IMR-90 (cell line): ENCODE data around the gene TMEM238. TPM values are rescaled to one million over a fixed set of nuclear protein-coding genes. Genes with fewer than 3 reads are reported as not detected.
A peak's percentile ranks its signal among the peaks of the same experiment; 100 is the strongest.

Source experiments
- ATAC-seq: fragments of 200-7000 bp; cut with Tn5 transposase; 2 replicates; pipeline ENCODE4 v1.9.1; 2020; ENCODE audit warnings: low read depth, mild to moderate bottlenecking, moderate library complexity
- BruUV-seq: library from RNA; stranded (reverse); fragments of 400-500 nt; replicated peaks from 2 replicates; lab custom pipeline; 2021; lab: Mats Ljungman, UMichigan
- CTCF ChIA-PET: fragments of 300-600 bp; formaldehyde crosslinking; extraction: SDS; loops from one replicate; lab custom pipeline; 2021; ENCODE audit warnings: antibody characterized with exemption; lab: Yijun Ruan, JAX
- POLR2A ChIA-PET: fragments of 300-600 bp; sonication (Branson Sonifier 250); formaldehyde crosslinking; loops from one replicate; lab custom pipeline; 2022; ENCODE audit warnings: antibody characterized with exemption; ENCODE audit not compliant: unreplicated experiment; lab: Charles Lee
- DNase-seq: peaks from one replicate; pipeline ENCODE4 v3.0.0; 2013
- H2AFZ ChIP-seq: replicated peaks from 2 replicates; pipeline ENCODE3; 2013; ENCODE audit warnings: low read length, mild to moderate bottlenecking; ENCODE audit not compliant: poor library complexity
- H2AK5ac ChIP-seq: 2 replicates; pipeline ENCODE4 v1.6.1; 2013; ENCODE audit warnings: low read depth, low read length, inconsistent platforms
- H2AK9ac ChIP-seq: replicated peaks from 2 replicates; pipeline ENCODE3; 2013; ENCODE audit warnings: mild to moderate bottlenecking, low read depth, low read length, moderate library complexity; ENCODE audit not compliant: poor library complexity
- H2BK120ac ChIP-seq: 2 replicates; pipeline ENCODE4 v1.6.1; 2013; ENCODE audit warnings: low read depth, low read length, inconsistent platforms
- H2BK15ac ChIP-seq: 3 replicates; pipeline ENCODE4 v1.6.1; 2013; ENCODE audit warnings: low read depth, low read length, inconsistent platforms
- H2BK20ac ChIP-seq: 2 replicates; pipeline ENCODE4 v1.6.1; 2013; ENCODE audit warnings: low read depth, mild to moderate bottlenecking, inconsistent platforms, low read length, moderate library complexity
- H2BK5ac ChIP-seq: 2 replicates; pipeline ENCODE4 v1.6.1; 2013; ENCODE audit warnings: mild to moderate bottlenecking, low read depth, low read length, inconsistent platforms; ENCODE audit not compliant: poor library complexity, severe bottlenecking
- H3K14ac ChIP-seq: replicated peaks from 2 replicates; pipeline ENCODE4 v1.6.1; 2013; ENCODE audit warnings: low read depth, low read length, inconsistent platforms
- H3K18ac ChIP-seq: 2 replicates; pipeline ENCODE4 v1.6.1; 2013; ENCODE audit warnings: low read depth, low read length, control low read depth
- H3K23ac ChIP-seq: 2 replicates; pipeline ENCODE4 v1.6.1; 2013; ENCODE audit warnings: low read depth, low read length, inconsistent platforms
- H3K27ac ChIP-seq: 2 replicates; pipeline ENCODE4 v1.5.1; 2013; ENCODE audit warnings: mild to moderate bottlenecking, control low read depth, low read length; ENCODE audit not compliant: insufficient read depth
- H3K27me3 ChIP-seq: 2 replicates; pipeline ENCODE4 v1.6.1; 2013; ENCODE audit warnings: low read length; ENCODE audit not compliant: control insufficient read depth, insufficient read depth
- H3K36me3 ChIP-seq: 2 replicates; pipeline ENCODE4 v1.6.1; 2013; ENCODE audit warnings: low read length, mixed read lengths; ENCODE audit not compliant: control insufficient read depth, insufficient read depth
- H3K4ac ChIP-seq: 2 replicates; pipeline ENCODE4 v1.6.1; 2013; ENCODE audit warnings: low read depth, low read length, inconsistent platforms
- H3K4me1 ChIP-seq: 2 replicates; pipeline ENCODE4 v1.6.1; 2013; ENCODE audit warnings: low read length, mixed read lengths; ENCODE audit not compliant: control insufficient read depth, insufficient read depth
- H3K4me2 ChIP-seq: 2 replicates; pipeline ENCODE4 v1.6.1; 2013; ENCODE audit warnings: low read depth, mild to moderate bottlenecking, control low read depth, low read length, moderate library complexity
- H3K4me3 ChIP-seq: 2 replicates; pipeline ENCODE4 v1.5.1; 2013; ENCODE audit warnings: low read depth, mild to moderate bottlenecking, control low read depth, low read length, moderate library complexity; ENCODE audit not compliant: insufficient read depth
- H3K56ac ChIP-seq: 2 replicates; pipeline ENCODE4 v1.6.1; 2013; ENCODE audit warnings: low read length, inconsistent platforms; ENCODE audit not compliant: insufficient read depth; ENCODE audit errors: extremely low read depth
- H3K79me1 ChIP-seq, 2 experiments: 2 replicates each; pipeline ENCODE4 v1.6.1; 2013; ENCODE audit warnings: low read length in 2 of 2, inconsistent platforms in 1 of 2, low read depth in 1 of 2
- H3K9ac ChIP-seq: 2 replicates; pipeline ENCODE4 v1.6.1; 2013; ENCODE audit warnings: low read depth, low read length, control low read depth
- H3K9me1 ChIP-seq: 2 replicates; pipeline ENCODE4 v1.6.1; 2013; ENCODE audit warnings: low read length, inconsistent platforms; ENCODE audit not compliant: insufficient read depth
- H3K9me3 ChIP-seq: 2 replicates; pipeline ENCODE4 v1.6.1; 2013; ENCODE audit warnings: low read length; ENCODE audit not compliant: control insufficient read depth, insufficient read depth
- H4K20me1 ChIP-seq: 2 replicates; pipeline ENCODE4 v1.6.1; 2013; ENCODE audit warnings: low read length, inconsistent platforms; ENCODE audit not compliant: insufficient read depth
- H4K5ac ChIP-seq: 2 replicates; pipeline ENCODE4 v1.6.1; 2013; ENCODE audit warnings: mild to moderate bottlenecking, low read depth, low read length, control low read depth
- H4K8ac ChIP-seq, 2 experiments: 2 replicates each; pipeline ENCODE4 v1.6.1; 2013; ENCODE audit warnings: low read depth in 2 of 2, low read length in 2 of 2, control low read depth in 1 of 2, inconsistent platforms in 1 of 2
- H4K91ac ChIP-seq: 2 replicates; pipeline ENCODE4 v1.6.1; 2013; ENCODE audit warnings: low read depth, low read length, inconsistent platforms; ENCODE audit not compliant: insufficient read depth
- BHLHE40 ChIP-seq: fragments of 150-350 bp; IDR thresholded peaks from 2 replicates; pipeline ENCODE4 v1.6.1; 2016; ENCODE audit warnings: mild to moderate bottlenecking, low read depth, low read length
- MAFK ChIP-seq: IDR thresholded peaks from 2 replicates; pipeline ENCODE4 v1.6.1; 2012; ENCODE audit warnings: low read depth, low read length, improper control_type of control experiment
- MXI1 ChIP-seq: IDR thresholded peaks from 2 replicates; pipeline ENCODE4 v1.6.1; 2012; ENCODE audit warnings: low read depth, mild to moderate bottlenecking, low read length, moderate library complexity, borderline replicate concordance
- POLR2A ChIP-seq: IDR thresholded peaks from 2 replicates; pipeline ENCODE4 v1.6.1; 2012; ENCODE audit warnings: mild to moderate bottlenecking, low read depth, low read length
- RAD21 ChIP-seq: IDR thresholded peaks from 2 replicates; pipeline ENCODE4 v1.6.1; 2012; ENCODE audit warnings: low read length, improper control_type of control experiment
- SMC3 ChIP-seq: fragments of 150-350 bp; IDR thresholded peaks from 2 replicates; pipeline ENCODE4 v1.6.1; 2016; ENCODE audit warnings: low read depth, mild to moderate bottlenecking, antibody characterized with exemption, low read length, moderate library complexity
- WGBS, 2 experiments: methylation state at CpG; one replicate each; pipeline versions ENCODE4 v1.1.5 to v1.1.7; 2013; ENCODE audit warnings: missing lambda C conversion rate in 2 of 2; ENCODE audit not compliant: insufficient read length in 1 of 2; ENCODE audit errors: extremely low coverage in 2 of 2; 5-methylcytosine and 5-hydroxymethylcytosine counted together
- dilution Hi-C: fragments of 300-500 bp; cut with HindIII; formaldehyde crosslinking; loops from one replicate; pipeline ENCODE4 v1.14.3; 2018; ENCODE audit warnings: low sequenced_read_pairs; ENCODE audit not compliant: unreplicated experiment
- in situ Hi-C: fragments of 300-500 bp; cut with MboI; formaldehyde crosslinking; loops from 3 replicates; pipeline ENCODE4 v1.14.3; 2019; ENCODE audit warnings: low sequenced_read_pairs, inconsistent platforms, mixed read lengths
- intact Hi-C: fragments of 100-400 bp; cut with micrococcal nuclease; formaldehyde crosslinking; loops from 2 replicates; pipeline ENCODE4 v1.10.0; 2022
- polyA plus RNA-seq, 3 experiments: library from polyadenylated mRNA; depleted of rRNA; stranded (reverse); fragments of >200 nt; gene quantifications; 2 replicates each; pipeline ENCODE4 v1.2.3, GENCODE V29; 2012; ENCODE audit warnings: low replicate concordance in 1 of 3
- total RNA-seq: library from RNA; depleted of rRNA; stranded (reverse); fragments of >200 nt; gene quantifications from 2 replicates; pipeline ENCODE4 v1.2.3, GENCODE V29; 2012
- TF ChIP-seq, protein P1 (sequence below): fragments of 150-350 bp; IDR thresholded peaks from 2 replicates; pipeline ENCODE4 v1.6.1; 2017; ENCODE audit warnings: mild to moderate bottlenecking, antibody characterized with exemption, low read length, low read depth
- TF ChIP-seq, protein P2 (sequence below): conservative IDR thresholded peaks from 2 replicates; pipeline ENCODE4 v1.5.1; 2012; ENCODE audit warnings: mild to moderate bottlenecking, low read depth, low read length, improper control_type of control experiment

The TMEM238 gene
- total and polyA plus RNA-seq, 2 of the 4 experiments (the other 2 are of a cell fraction) = not detected

DNA sequence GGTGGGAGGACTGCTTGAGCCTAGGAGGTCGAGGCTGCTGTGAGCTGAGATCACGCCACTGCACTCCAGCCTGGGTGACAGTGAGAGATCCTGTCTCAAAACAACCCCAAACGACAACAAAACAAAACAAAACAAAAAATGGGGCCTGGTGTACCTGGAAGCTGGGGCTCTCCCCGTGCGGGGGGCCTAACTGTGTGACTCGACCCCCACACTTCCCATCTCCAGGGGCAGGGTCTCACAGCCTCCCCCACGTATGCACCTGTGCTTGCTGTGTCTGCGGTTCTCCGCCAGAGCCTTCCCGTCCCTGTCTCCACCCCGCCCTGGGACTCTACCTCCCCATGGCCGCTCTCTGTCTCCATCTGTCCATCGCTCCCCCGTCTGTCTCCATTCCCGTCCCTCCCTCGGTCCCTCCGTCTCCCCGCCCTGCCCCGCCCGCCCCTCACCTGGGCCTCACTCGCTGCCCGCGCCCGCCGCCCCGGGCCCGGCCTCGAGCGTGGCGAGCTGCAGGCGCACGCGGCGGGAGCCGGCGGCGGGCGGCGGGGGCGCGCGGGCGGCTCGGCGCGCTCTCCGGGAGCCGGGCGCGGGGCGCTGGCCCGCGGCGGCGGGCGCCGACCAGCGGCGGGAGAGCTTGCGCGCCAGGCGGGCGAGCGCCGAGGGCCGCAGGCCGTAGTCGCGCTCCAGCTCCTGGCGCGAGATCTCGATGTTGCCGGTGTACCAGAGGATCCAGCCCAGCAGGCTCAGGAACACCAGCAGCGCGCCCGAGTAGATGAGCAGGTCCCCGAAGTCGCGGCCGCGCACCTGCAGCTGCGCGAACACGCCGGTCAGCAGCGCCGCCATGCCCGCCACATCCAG lies 587 bp downstream of the TMEM238 start:
- Histone ChIP-seq H2BK5ac (peak overlapping the region; percentile 69), H3K4ac (peak overlapping the region; percentile 44), H4K5ac (peak overlapping the region; percentile 81; the same call in 1 of the 2 replicates), H2AK5ac (peak overlapping the region; percentile 49), H3K23ac (peak overlapping the region; percentile 70; the same call in 1 of the 2 replicates), H3K4me3 (peak overlapping the region; percentile 54), H3K36me3 (peaks cover 21% of the 10 kb centered on the region), H3K27me3 (no peaks in the 10 kb centered on the region), H3K79me1 (peaks cover 14 to 31% of the 10 kb centered on the region in 2 experiments; a peak in 3 of 4 replicates), H4K8ac (peak overlapping the region; percentile 79 to 88), H3K14ac (0 out of 2 replicates have a peak overlapping the region, but pooled peaks have one; percentile 22), H2BK20ac (no peak overlapping the region), H4K20me1 (peaks cover 28% of the 10 kb centered on the region), H3K9me3 (no peaks in the 10 kb centered on the region), H3K9me1 (peaks cover 7% of the 10 kb centered on the region), H3K9ac (peak overlapping the region; percentile 86), H2AFZ (peak overlapping the region; percentile 90), H2BK120ac (peak overlapping the region; percentile 36), H3K18ac (peak overlapping the region; percentile 54; the same call in 1 of the 2 replicates), H3K4me2 (peak overlapping the region; percentile 93), H4K91ac (peak overlapping the region; percentile 60; the same call in 1 of the 2 replicates), H2AK9ac (peak overlapping the region; percentile 29), H3K27ac (peak overlapping the region; percentile 84), H2BK15ac (peak overlapping the region; percentile 9; the same call in 1 of the 3 replicates), H3K4me1 (peaks cover 26% of the 10 kb centered on the region), H3K56ac (no peak overlapping the region)
- in situ Hi-C loops (loop anchor here (10.0 kb wide), 1 partner anchor 89 kb away; no protein-coding TSS in a partner anchor), intact Hi-C loops (no loop called here), dilution Hi-C loops (no loop called here)
- ATAC-seq = peak; percentile 43
- ChIA-PET POLR2A (interaction anchor here (0.5 to 0.9 kb wide), 3 partner anchors 14 to 242 kb away, joined by 4 to 11 read pairs (median 4); no protein-coding TSS in a partner anchor), CTCF (interaction anchor here (0.6 to 1.2 kb wide), 5 partner anchors 44 to 242 kb away, joined by 3 to 7 read pairs (median 4); partner anchors contain the start of gene KMT5C)
- TF ChIP-seq POLR2A (0 out of 2 replicates have a peak, but pooled peaks have one; percentile 24), RAD21 (peak; percentile 51), MXI1 (no peak; the same call in 1 of the 2 replicates), MAFK (no peak), BHLHE40 (no peak), SMC3 (peak; percentile 37)
- TF ChIP-seq, protein P1, sequence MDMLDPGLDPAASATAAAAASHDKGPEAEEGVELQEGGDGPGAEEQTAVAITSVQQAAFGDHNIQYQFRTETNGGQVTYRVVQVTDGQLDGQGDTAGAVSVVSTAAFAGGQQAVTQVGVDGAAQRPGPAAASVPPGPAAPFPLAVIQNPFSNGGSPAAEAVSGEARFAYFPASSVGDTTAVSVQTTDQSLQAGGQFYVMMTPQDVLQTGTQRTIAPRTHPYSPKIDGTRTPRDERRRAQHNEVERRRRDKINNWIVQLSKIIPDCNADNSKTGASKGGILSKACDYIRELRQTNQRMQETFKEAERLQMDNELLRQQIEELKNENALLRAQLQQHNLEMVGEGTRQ = no peak
- TF ChIP-seq, protein P2, sequence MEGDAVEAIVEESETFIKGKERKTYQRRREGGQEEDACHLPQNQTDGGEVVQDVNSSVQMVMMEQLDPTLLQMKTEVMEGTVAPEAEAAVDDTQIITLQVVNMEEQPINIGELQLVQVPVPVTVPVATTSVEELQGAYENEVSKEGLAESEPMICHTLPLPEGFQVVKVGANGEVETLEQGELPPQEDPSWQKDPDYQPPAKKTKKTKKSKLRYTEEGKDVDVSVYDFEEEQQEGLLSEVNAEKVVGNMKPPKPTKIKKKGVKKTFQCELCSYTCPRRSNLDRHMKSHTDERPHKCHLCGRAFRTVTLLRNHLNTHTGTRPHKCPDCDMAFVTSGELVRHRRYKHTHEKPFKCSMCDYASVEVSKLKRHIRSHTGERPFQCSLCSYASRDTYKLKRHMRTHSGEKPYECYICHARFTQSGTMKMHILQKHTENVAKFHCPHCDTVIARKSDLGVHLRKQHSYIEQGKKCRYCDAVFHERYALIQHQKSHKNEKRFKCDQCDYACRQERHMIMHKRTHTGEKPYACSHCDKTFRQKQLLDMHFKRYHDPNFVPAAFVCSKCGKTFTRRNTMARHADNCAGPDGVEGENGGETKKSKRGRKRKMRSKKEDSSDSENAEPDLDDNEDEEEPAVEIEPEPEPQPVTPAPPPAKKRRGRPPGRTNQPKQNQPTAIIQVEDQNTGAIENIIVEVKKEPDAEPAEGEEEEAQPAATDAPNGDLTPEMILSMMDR = peak; percentile 54
- BruUV-seq = no TSS peak
- 3% methylated on average over 51 of the region's 88 CpGs; no CpG with 5 or more reads in 1 of the 2 experiments for WGBS, 2 experiments
- peak; percentile 70 for DNase-seq
